K562 (cell line): ENCODE data around the gene PUS7L. TPM values are rescaled to one million over a fixed set of nuclear protein-coding genes. Genes with fewer than 3 reads are reported as not detected.

Experiments
- ARID2 ChIP-seq: fragments of 450-650 bp; IDR thresholded peaks from 2 replicates; pipeline ENCODE4 v1.6.1; 2017; ENCODE audit warnings: antibody characterized with exemption, mild to moderate bottlenecking
- CBX3 ChIP-seq, 2 experiments: IDR thresholded peaks; 1 replicate in 1 of 2; 2 replicates in 1 of 2; pipeline ENCODE4 v1.6.1; 2012; ENCODE audit warnings: inconsistent platforms in 2 of 2, low read length in 2 of 2, borderline replicate concordance in 1 of 2, control low read depth in 1 of 2
- ESRRA ChIP-seq: fragments of 450-650 bp; IDR thresholded peaks from 2 replicates; pipeline ENCODE4 v1.6.1; 2014; ENCODE audit warnings: low read depth, mild to moderate bottlenecking, moderate library complexity, borderline replicate concordance
- HNRNPUL1 ChIP-seq: fragments of 200-400 bp; formaldehyde crosslinking; IDR thresholded peaks from 2 replicates; pipeline ENCODE4 v1.6.1; 2017; ENCODE audit warnings: low read length
- MYC ChIP-seq, 2 experiments: fragments of 250-450 bp in 1 of 2; sonication (Bioruptor Pico) in 1 of 2; IDR thresholded peaks; 2 replicates each; pipeline versions ENCODE4 v1.5.1 to v1.6.1; 2012 to 2021; ENCODE audit warnings: low read depth in 2 of 2, borderline replicate concordance in 1 of 2, improper control_type of control experiment in 1 of 2, low read length in 1 of 2, mild to moderate bottlenecking in 1 of 2, moderate library complexity in 1 of 2
- NCOR1 ChIP-seq: fragments of 450-650 bp; IDR thresholded peaks from 2 replicates; pipeline ENCODE4 v1.6.1; 2016; ENCODE audit warnings: mild to moderate bottlenecking, moderate library complexity
- NFE2 ChIP-seq: IDR thresholded peaks from 2 replicates; pipeline ENCODE4 v1.6.1; 2014; ENCODE audit warnings: antibody characterized with exemption, low read depth
- NKRF ChIP-seq: fragments of 450-650 bp; IDR thresholded peaks from 2 replicates; pipeline ENCODE4 v1.6.1; 2016; ENCODE audit warnings: borderline replicate concordance
- PURB ChIP-seq: sonication (generic); formaldehyde crosslinking; IDR thresholded peaks from 2 replicates; pipeline ENCODE4 v1.9.0; 2021; ENCODE audit warnings: low read depth, mild to moderate bottlenecking, missing genetic modification reagents
- RBM22 ChIP-seq: fragments of 200-400 bp; formaldehyde crosslinking; IDR thresholded peaks from 2 replicates; pipeline ENCODE4 v1.6.1; 2018; ENCODE audit warnings: low read length, low read depth; ENCODE audit not compliant: poor library complexity, severe bottlenecking
- RCOR1 ChIP-seq, 2 experiments: IDR thresholded peaks; 2 replicates each; pipeline ENCODE4 v1.6.1; 2012; ENCODE audit warnings: low read depth in 2 of 2, low read length in 2 of 2, borderline replicate concordance in 1 of 2, improper control_type of control experiment in 1 of 2
- SMAD4 ChIP-seq: fragments of 250-450 bp; sonication (Bioruptor Pico); conservative IDR thresholded peaks from 2 replicates; pipeline ENCODE4 v1.8.0; 2021; ENCODE audit warnings: inconsistent platforms, mild to moderate bottlenecking, moderate library complexity
- SOX6 ChIP-seq: fragments of 450-650 bp; IDR thresholded peaks from 2 replicates; pipeline ENCODE4 v1.6.1; 2014; ENCODE audit warnings: mild to moderate bottlenecking
- SPI1 ChIP-seq: IDR thresholded peaks from 2 replicates; pipeline ENCODE4 v1.6.1; 2011; ENCODE audit warnings: low read depth, low read length, control low read depth, borderline replicate concordance
- TEAD1 ChIP-seq, 2 experiments: fragments of 450-650 bp in 1 of 2; sonication (generic) in 1 of 2; formaldehyde crosslinking; IDR thresholded peaks; 2 replicates each; pipeline versions ENCODE4 v1.4.0 to v1.8.0; 2020 to 2022; ENCODE audit warnings: mild to moderate bottlenecking in 2 of 2, missing genetic modification reagents in 1 of 2
- TEAD4 ChIP-seq, 2 experiments: sonication (generic) in 1 of 2; formaldehyde crosslinking in 1 of 2; IDR thresholded peaks; 2 replicates each; pipeline versions ENCODE4 v1.6.1 to v1.8.0; 2012 to 2022; ENCODE audit warnings: borderline replicate concordance in 1 of 2, inconsistent platforms in 1 of 2, low read length in 1 of 2, mild to moderate bottlenecking in 1 of 2, missing genetic modification reagents in 1 of 2
- YBX1 ChIP-seq: fragments of 450-650 bp; IDR thresholded peaks from 2 replicates; pipeline ENCODE4 v1.7.1; 2016; ENCODE audit warnings: mild to moderate bottlenecking
- ZBTB17 ChIP-seq: fragments of 450-650 bp; formaldehyde crosslinking; IDR thresholded peaks from 2 replicates; pipeline ENCODE4 v1.4.0; 2020; ENCODE audit warnings: mild to moderate bottlenecking
- ZNF639 ChIP-seq, 2 experiments: fragments of 200-800 bp in 1 of 2; sonication (Bioruptor generic) in 1 of 2; sonication (generic) in 1 of 2; formaldehyde crosslinking in 1 of 2; IDR thresholded peaks in 1 of 2; conservative IDR thresholded peaks in 1 of 2; 2 replicates each; pipeline versions ENCODE4 v1.5.0 to v1.6.1; 2016 to 2020; ENCODE audit warnings: missing compliant biosample characterization in 1 of 2, missing genetic modification characterization in 1 of 2, missing genetic modification reagents in 1 of 2
- ZNF76 ChIP-seq: fragments of 250-450 bp; sonication (Bioruptor Pico); IDR thresholded peaks from 2 replicates; pipeline ENCODE4 v1.4.0; 2020; ENCODE audit warnings: mild to moderate bottlenecking, moderate library complexity, borderline replicate concordance
- polyA plus RNA-seq, 8 experiments: library from polyadenylated mRNA; depleted of rRNA in 4 of 8; stranded (reverse) in 5 of 8; unstranded in 3 of 8; fragments of >200 nt; fragmentation: Nextera tagmentation in 2 of 8; fragmentation: Illumina TruSeq in 1 of 8; extraction: Ambion mirVana in 2 of 8; extraction: Trizol in 1 of 8; gene quantifications; 2 replicates each; pipeline versions ENCODE4 v1.2.1 to v1.2.3, GENCODE V29; 2011 to 2014; ENCODE audit warnings: inconsistent platforms in 1 of 8, missing spikeins in 1 of 8
- total RNA-seq, 7 experiments: library from RNA; depleted of rRNA in 6 of 7; stranded (reverse); fragments of >200 nt in 6 of 7; fragmentation: Illumina TruSeq in 2 of 7; extraction: Trizol in 2 of 7; gene quantifications; 2 replicates each; pipeline versions ENCODE4 v1.2.1 to v1.2.3, GENCODE V29; 2011 to 2021; ENCODE audit warnings: low replicate concordance in 1 of 7
- TF ChIP-seq, protein P1 (sequence below), 2 experiments: fragments of 450-650 bp; IDR thresholded peaks; 2 replicates each; pipeline ENCODE4 v1.6.1; 2016

Gene PUS7L
- total and polyA plus RNA-seq, 9 of the 15 experiments (the other 6 are each of a cell fraction or from before 2014, with no cell fraction given), result 10.8 to 53.3 (median 25.2) TPM

DNA sequence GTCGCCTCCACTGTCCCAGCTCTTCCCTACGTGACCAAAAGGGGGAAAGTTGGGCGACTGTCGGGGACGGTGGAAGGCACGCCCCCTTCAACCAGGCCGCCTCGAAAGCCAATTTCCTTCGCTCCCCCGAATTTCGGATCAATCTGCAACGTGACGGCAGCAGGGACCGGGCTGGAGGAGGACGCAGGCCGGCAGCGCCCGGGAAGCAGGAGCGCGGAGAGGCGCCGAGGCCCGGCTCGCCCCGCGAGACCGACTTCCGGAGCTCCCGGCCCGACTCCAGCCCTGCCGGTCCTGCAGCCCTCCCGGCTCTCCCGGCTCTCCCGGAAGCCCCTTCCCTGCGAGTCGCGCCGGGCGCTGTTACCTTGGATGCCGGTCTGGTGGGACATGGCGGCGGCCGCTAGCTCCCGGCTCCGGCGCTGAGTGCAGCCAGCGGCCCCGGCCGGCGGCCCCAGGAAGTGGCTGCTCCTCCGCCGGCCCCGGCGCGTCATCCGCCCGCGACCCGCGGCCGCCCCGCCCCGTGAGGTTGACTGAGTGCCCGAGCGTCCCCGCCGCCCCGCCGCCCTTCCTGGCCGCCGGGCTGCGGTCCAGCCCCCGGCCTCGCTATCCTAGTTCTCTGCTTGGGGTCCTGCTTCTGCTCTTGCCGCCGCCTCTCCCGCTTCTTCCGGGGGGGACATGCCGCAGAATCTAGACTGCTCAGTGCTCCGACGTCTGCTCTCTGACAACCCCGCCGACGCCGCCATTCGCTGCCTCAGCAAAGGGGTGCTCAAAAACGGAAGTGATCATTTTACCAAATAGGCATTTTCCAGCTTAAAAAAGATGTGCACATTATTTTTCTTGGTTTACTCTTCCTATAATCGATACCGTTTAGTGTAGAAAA lies 47.5 kb upstream of the PUS7L start, which contains the start of gene TWF1 (continued):
- no peak for TF ChIP-seq ARID2
- no peak for TF ChIP-seq TEAD4 (IDR thresholded peaks at IDR 0.05; ENCODE audit: low read length)
- TF ChIP-seq TEAD4 (CRISPR knock-in tag; IDR thresholded peaks at IDR 0.05; ENCODE audit: borderline replicate concordance), result no peak
- TF ChIP-seq, protein P1, sequence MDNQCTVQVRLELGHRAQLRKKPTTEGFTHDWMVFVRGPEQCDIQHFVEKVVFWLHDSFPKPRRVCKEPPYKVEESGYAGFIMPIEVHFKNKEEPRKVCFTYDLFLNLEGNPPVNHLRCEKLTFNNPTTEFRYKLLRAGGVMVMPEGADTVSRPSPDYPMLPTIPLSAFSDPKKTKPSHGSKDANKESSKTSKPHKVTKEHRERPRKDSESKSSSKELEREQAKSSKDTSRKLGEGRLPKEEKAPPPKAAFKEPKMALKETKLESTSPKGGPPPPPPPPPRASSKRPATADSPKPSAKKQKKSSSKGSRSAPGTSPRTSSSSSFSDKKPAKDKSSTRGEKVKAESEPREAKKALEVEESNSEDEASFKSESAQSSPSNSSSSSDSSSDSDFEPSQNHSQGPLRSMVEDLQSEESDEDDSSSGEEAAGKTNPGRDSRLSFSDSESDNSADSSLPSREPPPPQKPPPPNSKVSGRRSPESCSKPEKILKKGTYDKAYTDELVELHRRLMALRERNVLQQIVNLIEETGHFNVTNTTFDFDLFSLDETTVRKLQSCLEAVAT (IDR thresholded peaks at IDR 0.05), result 0 out of 4 replicates have a peak, but pooled peaks have one; percentile 15 to 16
- peak; percentile 66; the same call in 1 of the 2 replicates for TF ChIP-seq ESRRA
- TF ChIP-seq YBX1, result no peak
- no peak for TF ChIP-seq RCOR1 (IDR thresholded peaks at IDR 0.05; ENCODE audit: borderline replicate concordance in 1 of 2, low read depth in 2 of 2, low read length in 2 of 2)
- TF ChIP-seq HNRNPUL1, result no peak
- no peak for TF ChIP-seq RBM22
- peak in 1 of 2 experiments; percentile 82; a peak in 2 of 4 replicates for TF ChIP-seq ZNF639 (CRISPR knock-in tag; conservative IDR thresholded peaks at IDR 0.05 in 1 of 2, IDR thresholded peaks at IDR 0.05 in 1 of 2)
- TF ChIP-seq NCOR1, result 0 out of 2 replicates have a peak, but pooled peaks have one; percentile 19
- no peak for TF ChIP-seq PURB (CRISPR knock-in tag)
- TF ChIP-seq SMAD4 (CRISPR knock-in tag), result peak; percentile 62; the same call in 1 of the 2 replicates
- TF ChIP-seq SOX6, result 0 out of 2 replicates have a peak, but pooled peaks have one; percentile 22
- peak; percentile 37; the same call in 1 of the 2 replicates for TF ChIP-seq MYC (IDR thresholded peaks at IDR 0.05; ENCODE audit: low read depth, low read length)
- TF ChIP-seq MYC (CRISPR knock-in tag; IDR thresholded peaks at IDR 0.05; ENCODE audit: borderline replicate concordance, low read depth), result no peak
- TF ChIP-seq ZNF76, result no peak
- TF ChIP-seq TEAD1 (CRISPR knock-in tag; IDR thresholded peaks at IDR 0.05), result peak in 1 of 2 experiments; percentile 56; a peak in 1 of 4 replicates
- 0 out of 2 replicates have a peak, but pooled peaks have one; percentile 59 for TF ChIP-seq ZBTB17
- TF ChIP-seq NFE2, result no peak
- no peak for TF ChIP-seq CBX3 (IDR thresholded peaks at IDR 0.05; ENCODE audit: borderline replicate concordance in 1 of 2, low read length in 2 of 2)
- peak; percentile 57 for TF ChIP-seq NKRF
- TF ChIP-seq SPI1, result peak; percentile 92
